GM23338 (cell line): ENCODE measurements around the gene DGKB. TPM values are rescaled to one million over a fixed set of nuclear protein-coding genes. Genes with fewer than 3 reads are reported as not detected.
A peak's percentile ranks its signal among the peaks of the same experiment; 100 is the strongest.

Experiments used
- ATAC-seq: fragments of 200-7000 bp; cut with Tn5 transposase; 3 replicates; pipeline ENCODE4 v1.9.1; 2020
- DNase-seq: peaks from one replicate; pipeline ENCODE4 v3.0.0-alpha.2; 2015; ENCODE audit warnings: low spot score
- H2AFZ ChIP-seq: fragments of 200-600 bp; sonication (generic); 2 replicates; pipeline ENCODE4 v1.8.0; 2016; ENCODE audit warnings: antibody characterized with exemption, mild to moderate bottlenecking, moderate library complexity
- H3F3A ChIP-seq: fragments of 200-600 bp; sonication (generic); replicated peaks from 2 replicates; pipeline ENCODE4 v1.8.0; 2017; ENCODE audit warnings: antibody characterized with exemption, mixed run types, low read depth
- H3K27ac ChIP-seq: fragments of 200-600 bp; sonication (generic); 2 replicates; pipeline ENCODE4 v1.6.1; 2016; ENCODE audit warnings: low read depth
- H3K27me3 ChIP-seq: fragments of 200-600 bp; sonication (generic); 2 replicates; pipeline ENCODE4 v1.8.0; 2016; ENCODE audit warnings: mild to moderate bottlenecking, mixed run types, moderate library complexity; ENCODE audit not compliant: insufficient read depth
- H3K36me3 ChIP-seq: fragments of 200-600 bp; sonication (generic); 2 replicates; pipeline ENCODE4 v1.8.0; 2016; ENCODE audit warnings: mild to moderate bottlenecking; ENCODE audit not compliant: insufficient read depth
- H3K4me1 ChIP-seq: fragments of 200-600 bp; sonication (generic); 2 replicates; pipeline ENCODE4 v1.8.0; 2016; ENCODE audit warnings: mild to moderate bottlenecking, moderate library complexity; ENCODE audit not compliant: insufficient read depth
- H3K4me2 ChIP-seq: fragments of 200-600 bp; sonication (generic); 2 replicates; pipeline ENCODE4 v1.7.1; 2017; ENCODE audit warnings: mixed run types
- H3K4me3 ChIP-seq: fragments of 200-600 bp; sonication (generic); 2 replicates; pipeline ENCODE4 v1.6.1; 2016; ENCODE audit warnings: mixed run types
- H3K79me2 ChIP-seq: fragments of 200-600 bp; sonication (generic); replicated peaks from 2 replicates; pipeline ENCODE4 v1.8.0; 2017; ENCODE audit warnings: mild to moderate bottlenecking; ENCODE audit not compliant: insufficient read depth
- H3K9me2 ChIP-seq: fragments of 200-600 bp; sonication (generic); 2 replicates; pipeline ENCODE4 v1.8.0; 2017; ENCODE audit not compliant: insufficient read depth
- H4K20me1 ChIP-seq: fragments of 200-600 bp; sonication (generic); replicated peaks from 2 replicates; pipeline ENCODE4 v1.8.0; 2017; ENCODE audit warnings: mild to moderate bottlenecking; ENCODE audit not compliant: insufficient read depth
- H3K27ac Mint-ChIP-seq: 2 replicates; pipeline ENCODE4 v1.8.0; 2020; ENCODE audit warnings: inconsistent platforms, mild to moderate bottlenecking, moderate library complexity, mixed read lengths
- H3K27me3 Mint-ChIP-seq: 3 replicates; pipeline ENCODE4 v1.8.0; 2022; ENCODE audit warnings: low read depth, mild to moderate bottlenecking, moderate library complexity, mixed read lengths, inconsistent platforms; ENCODE audit not compliant: insufficient read depth, poor library complexity
- H3K36me3 Mint-ChIP-seq: 3 replicates; pipeline ENCODE4 v1.8.0; 2021; ENCODE audit warnings: low read depth, mild to moderate bottlenecking, inconsistent platforms, moderate library complexity, mixed read lengths
- H3K4me1 Mint-ChIP-seq: 3 replicates; pipeline ENCODE4 v1.8.0; 2020; ENCODE audit warnings: mild to moderate bottlenecking, inconsistent platforms, mixed read lengths
- H3K4me3 Mint-ChIP-seq: 3 replicates; pipeline ENCODE4 v1.8.0; 2021; ENCODE audit warnings: moderate library complexity, mild to moderate bottlenecking, inconsistent platforms, mixed read lengths
- H3K9me3 Mint-ChIP-seq: 3 replicates; pipeline ENCODE4 v1.8.0; 2020; ENCODE audit warnings: moderate library complexity, mild to moderate bottlenecking, inconsistent platforms, mixed read lengths
- CREB1 ChIP-seq: fragments of 250-450 bp; sonication (Bioruptor Pico); IDR thresholded peaks from 2 replicates; pipeline ENCODE4 v1.5.0; 2020; ENCODE audit warnings: low read depth, mild to moderate bottlenecking, moderate library complexity
- CTCF ChIP-seq, 2 experiments: fragments of 200-600 bp in 1 of 2; sonication (generic) in 1 of 2; conservative IDR thresholded peaks; 2 replicates each; pipeline versions ENCODE4 v1.5.1 to v1.6.1; 2016 to 2017; ENCODE audit warnings: antibody characterized with exemption in 2 of 2, low read depth in 2 of 2, mild to moderate bottlenecking in 2 of 2, moderate library complexity in 1 of 2
- ETS1 ChIP-seq: IDR thresholded peaks from 2 replicates; pipeline ENCODE4 v1.6.1; 2016; ENCODE audit warnings: antibody characterized with exemption
- EZH2 ChIP-seq: fragments of 200-600 bp; sonication (generic); IDR thresholded peaks from one replicate; pipeline ENCODE4 v1.8.0; 2017; ENCODE audit warnings: antibody characterized with exemption, mild to moderate bottlenecking, low read depth; ENCODE audit not compliant: unreplicated experiment
- EZH2phosphoT487 ChIP-seq: fragments of 200-600 bp; sonication (generic); IDR thresholded peaks from one replicate; pipeline ENCODE4 v1.8.1; 2018; ENCODE audit warnings: antibody characterized with exemption; ENCODE audit not compliant: unreplicated experiment
- JUNB ChIP-seq: IDR thresholded peaks from one replicate; pipeline ENCODE4 v1.6.1; 2016; ENCODE audit warnings: antibody characterized with exemption; ENCODE audit not compliant: unreplicated experiment
- NANOG ChIP-seq: IDR thresholded peaks from 2 replicates; pipeline ENCODE4 v1.6.1; 2016; ENCODE audit warnings: antibody characterized with exemption, borderline replicate concordance
- POLR2AphosphoS5 ChIP-seq: IDR thresholded peaks from 2 replicates; pipeline ENCODE4 v1.6.1; 2016; ENCODE audit warnings: antibody characterized with exemption, low read depth
- STAT1 ChIP-seq: IDR thresholded peaks from one replicate; pipeline ENCODE4 v1.6.1; 2016; ENCODE audit warnings: antibody characterized with exemption; ENCODE audit not compliant: unreplicated experiment
- ZNF114 ChIP-seq: fragments of 250-450 bp; sonication (Bioruptor Pico); IDR thresholded peaks from 2 replicates; pipeline ENCODE4 v1.5.0; 2020; ENCODE audit warnings: mild to moderate bottlenecking, moderate library complexity
- ZNF331 ChIP-seq: fragments of 250-450 bp; sonication (Bioruptor Pico); IDR thresholded peaks from 2 replicates; pipeline ENCODE4 v1.5.0; 2020; ENCODE audit warnings: low read depth, mild to moderate bottlenecking, moderate library complexity
- polyA plus RNA-seq: library from polyadenylated mRNA; unstranded; fragments of >200 nt; fragmentation: Nextera tagmentation; extraction: Ambion mirVana; gene quantifications from 2 replicates; pipeline ENCODE4 v1.2.1, GENCODE V29; 2016
- total RNA-seq: library from RNA; depleted of rRNA; stranded (reverse); fragments of >200 nt; shearing (Covaris generic); gene quantifications from 2 replicates; pipeline ENCODE4 v1.2.3, GENCODE V29; 2014
- TF ChIP-seq, protein P1 (sequence below): IDR thresholded peaks from one replicate; pipeline ENCODE4 v1.6.1; 2018; ENCODE audit warnings: antibody characterized with exemption; ENCODE audit not compliant: unreplicated experiment

The DGKB gene
- total and polyA plus RNA-seq, 2 experiments from 2014 or later = 4.8 to 11.5 TPM

DNA sequence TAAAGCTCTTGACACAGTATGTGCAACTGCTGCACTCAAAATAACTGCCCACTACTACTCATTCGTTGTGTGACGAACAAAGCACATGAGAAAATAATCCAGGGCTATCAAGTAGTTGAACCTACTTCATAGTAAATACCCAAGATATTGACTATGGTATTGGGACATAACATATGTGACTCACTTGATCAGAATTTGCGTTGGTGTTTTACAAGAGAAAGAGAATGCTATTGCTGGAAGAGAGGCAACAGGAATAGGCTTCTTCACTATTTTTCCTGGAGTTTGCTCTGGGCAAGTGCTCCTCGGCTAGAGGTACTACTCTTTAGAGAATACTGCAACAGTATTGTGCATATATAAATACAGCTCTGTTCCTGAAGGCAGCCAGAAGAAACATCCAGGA lies 2.5 kb downstream of the DGKB start:
- Mint-ChIP-seq H3K4me3 (no peak overlapping the region), H3K36me3 (no peaks in the 10 kb centered on the region), H3K27me3 (no peaks in the 10 kb centered on the region), H3K4me1 (peaks cover 26% of the 10 kb centered on the region), H3K27ac (no peak overlapping the region), H3K9me3 (no peaks in the 10 kb centered on the region)
- no peak for TF ChIP-seq JUNB
- TF ChIP-seq EZH2 = no peak
- TF ChIP-seq, protein P1, sequence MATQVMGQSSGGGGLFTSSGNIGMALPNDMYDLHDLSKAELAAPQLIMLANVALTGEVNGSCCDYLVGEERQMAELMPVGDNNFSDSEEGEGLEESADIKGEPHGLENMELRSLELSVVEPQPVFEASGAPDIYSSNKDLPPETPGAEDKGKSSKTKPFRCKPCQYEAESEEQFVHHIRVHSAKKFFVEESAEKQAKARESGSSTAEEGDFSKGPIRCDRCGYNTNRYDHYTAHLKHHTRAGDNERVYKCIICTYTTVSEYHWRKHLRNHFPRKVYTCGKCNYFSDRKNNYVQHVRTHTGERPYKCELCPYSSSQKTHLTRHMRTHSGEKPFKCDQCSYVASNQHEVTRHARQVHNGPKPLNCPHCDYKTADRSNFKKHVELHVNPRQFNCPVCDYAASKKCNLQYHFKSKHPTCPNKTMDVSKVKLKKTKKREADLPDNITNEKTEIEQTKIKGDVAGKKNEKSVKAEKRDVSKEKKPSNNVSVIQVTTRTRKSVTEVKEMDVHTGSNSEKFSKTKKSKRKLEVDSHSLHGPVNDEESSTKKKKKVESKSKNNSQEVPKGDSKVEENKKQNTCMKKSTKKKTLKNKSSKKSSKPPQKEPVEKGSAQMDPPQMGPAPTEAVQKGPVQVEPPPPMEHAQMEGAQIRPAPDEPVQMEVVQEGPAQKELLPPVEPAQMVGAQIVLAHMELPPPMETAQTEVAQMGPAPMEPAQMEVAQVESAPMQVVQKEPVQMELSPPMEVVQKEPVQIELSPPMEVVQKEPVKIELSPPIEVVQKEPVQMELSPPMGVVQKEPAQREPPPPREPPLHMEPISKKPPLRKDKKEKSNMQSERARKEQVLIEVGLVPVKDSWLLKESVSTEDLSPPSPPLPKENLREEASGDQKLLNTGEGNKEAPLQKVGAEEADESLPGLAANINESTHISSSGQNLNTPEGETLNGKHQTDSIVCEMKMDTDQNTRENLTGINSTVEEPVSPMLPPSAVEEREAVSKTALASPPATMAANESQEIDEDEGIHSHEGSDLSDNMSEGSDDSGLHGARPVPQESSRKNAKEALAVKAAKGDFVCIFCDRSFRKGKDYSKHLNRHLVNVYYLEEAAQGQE = no peak
- no peak for TF ChIP-seq ZNF331 (CRISPR knock-in tag)
- Histone ChIP-seq H3K4me1 (peaks cover 35% of the 10 kb centered on the region), H2AFZ (no peak overlapping the region), H3K36me3 (no peaks in the 10 kb centered on the region), H3K27me3 (no peaks in the 10 kb centered on the region), H3F3A (no peaks in the 10 kb centered on the region), H3K9me2 (no peaks in the 10 kb centered on the region), H3K27ac (no peak overlapping the region), H3K4me3 (no peak overlapping the region), H3K79me2 (no peaks in the 10 kb centered on the region), H3K4me2 (peak overlapping the region; percentile 33; the same call in 1 of the 2 replicates), H4K20me1 (no peaks in the 10 kb centered on the region)
- DNase-seq (peak; percentile 14), ATAC-seq (no peak)

- no peak overlapping the region for H3K4me3 Mint-ChIP-seq
- no peaks in the 10 kb centered on the region for H3K79me2 ChIP-seq
- H3K27me3 Mint-ChIP-seq = no peaks in the 10 kb centered on the region
- H3K27ac Mint-ChIP-seq = no peak overlapping the region
- no peaks in the 10 kb centered on the region for H3K9me3 Mint-ChIP-seq
- H2AFZ ChIP-seq = no peak overlapping the region
- H3K36me3 ChIP-seq = no peaks in the 10 kb centered on the region
- DNase-seq = no peak
- H3K27ac ChIP-seq = no peak overlapping the region
- H3K4me2 ChIP-seq = no peak overlapping the region
- no peak for ATAC-seq
- no peaks in the 10 kb centered on the region for H4K20me1 ChIP-seq
- no peak overlapping the region for H3K4me3 ChIP-seq
- no peaks in the 10 kb centered on the region for H3F3A ChIP-seq
- H3K4me1 Mint-ChIP-seq = peaks cover 28% of the 10 kb centered on the region
- peaks cover 35% of the 10 kb centered on the region for H3K4me1 ChIP-seq
- H3K27me3 ChIP-seq = no peaks in the 10 kb centered on the region
- H3K9me2 ChIP-seq = no peaks in the 10 kb centered on the region
- H3K36me3 Mint-ChIP-seq = no peaks in the 10 kb centered on the region
- no peak for TF ChIP-seq ETS1
- TF ChIP-seq CTCF (conservative IDR thresholded peaks at IDR 0.05; ENCODE audit: low read depth in 2 of 2) = no peak
- TF ChIP-seq ZNF331 (CRISPR knock-in tag) = no peak
- no peak for TF ChIP-seq NANOG
- no peak for TF ChIP-seq EZH2phosphoT487
- no peak for TF ChIP-seq POLR2AphosphoS5
- TF ChIP-seq EZH2 = no peak
- TF ChIP-seq STAT1 = no peak
- no peak for TF ChIP-seq CREB1
- no peak for TF ChIP-seq ZNF114 (CRISPR knock-in tag)
- no peak for TF ChIP-seq JUNB
These were observed 3.5 kb downstream of the DGKB start for GRCh38 chr7:14899030-14899429.
